ENCODE results near the gene CLASP2. TPM values are rescaled to one million over a fixed set of nuclear protein-coding genes. Genes with fewer than 3 reads are reported as not detected.
"Not testable (repeated sequence)": the region's sequence is repeated elsewhere in the genome, so short reads cannot be mapped to it uniquely, and the experiment has no call there.

The CLASP2 gene
- total RNA-seq, 1 donor from 2014 or later: 69.4 TPM

- intact Hi-C loops (cut with DNase I): no loop called here
- DNase-seq (ENCODE audit: missing footprints) (no peak), ATAC-seq (no peak)
Observed at GRCh38 chr3:33505027-33505426, 213.0 kb downstream of the CLASP2 start.

GRCh38 chr3:33496449-33496848 is 221.6 kb downstream of the CLASP2 start:
- intact Hi-C loops (cut with DNase I): no loop called here
- DNase-seq (ENCODE audit: missing footprints) (no peak), ATAC-seq (no peak)

- no peak for ATAC-seq
- intact Hi-C loops (cut with DNase I): no loop called here
- DNase-seq (ENCODE audit: missing footprints): no peak
Observed at GRCh38 chr3:33491721-33492120, 226.3 kb downstream of the CLASP2 start.

GRCh38 chr3:33490641-33491241 is 227.3 kb downstream of the CLASP2 start:
- DNase-seq (ENCODE audit: missing footprints) (no peak), ATAC-seq (no peak)
- intact Hi-C loops (cut with DNase I): no loop called here

GRCh38 chr3:33488683-33489082 is 229.4 kb downstream of the CLASP2 start:
- no peak for ATAC-seq
- intact Hi-C loops (cut with DNase I): no loop called here

GRCh38 chr3:33488246-33488645 is 229.8 kb downstream of the CLASP2 start:
- ATAC-seq (no peak), DNase-seq (ENCODE audit: missing footprints) (no peak)
- intact Hi-C loops (cut with DNase I): no loop called here

More at GRCh38 chr3:33488683-33489082, 229.4 kb downstream of the CLASP2 start:
- DNase-seq (ENCODE audit: missing footprints): no peak

GRCh38 chr3:33482111-33482521 is 235.9 kb downstream of the CLASP2 start:
- intact Hi-C loops (cut with DNase I): no loop called here
- no peak for DNase-seq (ENCODE audit: missing footprints)

GRCh38 chr3:33474896-33475295 is 243.2 kb downstream of the CLASP2 start:
- intact Hi-C loops (cut with DNase I): no loop called here
- no peak for ATAC-seq
- DNase-seq (ENCODE audit: missing footprints): no peak

More at GRCh38 chr3:33482111-33482521, 235.9 kb downstream of the CLASP2 start:
- ATAC-seq: no peak

GRCh38 chr3:33473813-33474212 is 244.2 kb downstream of the CLASP2 start:
- ATAC-seq (no peak), DNase-seq (ENCODE audit: missing footprints) (no peak)
- intact Hi-C loops (cut with DNase I): no loop called here

GRCh38 chr3:33467786-33468185 is 250.3 kb downstream of the CLASP2 start:
- no peak for ATAC-seq
- intact Hi-C loops (cut with DNase I): no loop called here
- no peak for DNase-seq (ENCODE audit: missing footprints)

GRCh38 chr3:33461097-33461496 is 257.0 kb downstream of the CLASP2 start:
- intact Hi-C loops (cut with DNase I): no loop called here
- ATAC-seq (no peak), DNase-seq (ENCODE audit: missing footprints) (no peak)

- DNase-seq (ENCODE audit: missing footprints); ATAC-seq; intact Hi-C loops (cut with DNase I): not testable (repeated sequence)
Observed at GRCh38 chr3:33459577-33459976, 258.5 kb downstream of the CLASP2 start.

- ATAC-seq: no peak
- intact Hi-C loops (cut with DNase I): no loop called here
- no peak for DNase-seq (ENCODE audit: missing footprints)
Observed at GRCh38 chr3:33458446-33458845, 259.6 kb downstream of the CLASP2 start.

GRCh38 chr3:33456756-33457155 is 261.3 kb downstream of the CLASP2 start:
- intact Hi-C loops (cut with DNase I): no loop called here
- no peak for ATAC-seq
- no peak for DNase-seq (ENCODE audit: missing footprints)

- intact Hi-C loops (cut with DNase I): no loop called here
- ATAC-seq (no peak), DNase-seq (ENCODE audit: missing footprints) (no peak)
Observed at GRCh38 chr3:33453331-33453761, 264.7 kb downstream of the CLASP2 start.

GRCh38 chr3:33451994-33452393 is 266.1 kb downstream of the CLASP2 start:
- DNase-seq (ENCODE audit: missing footprints); intact Hi-C loops (cut with DNase I); ATAC-seq: not testable (repeated sequence)

GRCh38 chr3:33447958-33448357 is 270.1 kb downstream of the CLASP2 start:
- DNase-seq (ENCODE audit: missing footprints) (no peak), ATAC-seq (no peak)
- intact Hi-C loops (cut with DNase I): no loop called here

GRCh38 chr3:33447256-33447625 is 270.8 kb downstream of the CLASP2 start:
- intact Hi-C loops (cut with DNase I); DNase-seq (ENCODE audit: missing footprints); ATAC-seq: not testable (repeated sequence)

Data from Right ventricle myocardium inferior (tissue), 1 donor.